Hippocampal formation (tissue), 2 donors: Measurements from ENCODE around the gene ACY1.
A peak's percentile ranks its signal among the peaks of the same experiment; 100 is the strongest.

Experiments used
- DNase-seq, 2 donors: peaks; one replicate each; lab custom pipeline; 2025; lab: John Stamatoyannopoulos, UW

Gene ACY1

GRCh38 chr3:51982838-51983577 is at the start of gene ACY1:
Gene ACY1 (plus strand): TSS chr3:51983535. CDS start chr3:51984065, 530 bp downstream.
- peak; percentile 61 to 74 for DNase-seq

- DNase-seq: no peak
Measured at GRCh38 chr3:51934139-51934850, 49.0 kb upstream of the ACY1 start.

GRCh38 chr3:51934991-51935885 is 48.1 kb upstream of the ACY1 start:
- DNase-seq: no peak

GRCh38 chr3:51935886-51936755 is 47.2 kb upstream of the ACY1 start:
- no peak for DNase-seq

GRCh38 chr3:51937014-51937413 is 46.3 kb upstream of the ACY1 start:
- no peak for DNase-seq

- no peak for DNase-seq
Measured at GRCh38 chr3:51937611-51938450, 45.5 kb upstream of the ACY1 start.

GRCh38 chr3:51938780-51939425 is 44.4 kb upstream of the ACY1 start:
- DNase-seq: no peak

- no peak for DNase-seq
Measured at GRCh38 chr3:51940648-51941462, 42.5 kb upstream of the ACY1 start.

- DNase-seq: no peak
Measured at GRCh38 chr3:51941463-51941797, 41.9 kb upstream of the ACY1 start.

GRCh38 chr3:51941798-51942602 is 41.3 kb upstream of the ACY1 start, which contains the start of the genes PARP3 and RRP9:
Gene PARP3 (plus strand): TSS chr3:51942363. CDS start chr3:51943356, 993 bp downstream.
Gene RRP9 (minus strand): TSS chr3:51941904. CDS start chr3:51941867, 37 bp downstream.
- peak; percentile 99 to 100 for DNase-seq

GRCh38 chr3:51942603-51943450 is 40.5 kb upstream of the ACY1 start:
- DNase-seq: no peak

GRCh38 chr3:51943451-51944391 is 39.6 kb upstream of the ACY1 start:
- no peak for DNase-seq

GRCh38 chr3:51944451-51945021 is 38.8 kb upstream of the ACY1 start:
- DNase-seq: no peak

GRCh38 chr3:51945031-51945840 is 38.1 kb upstream of the ACY1 start:
- no peak for DNase-seq
